ENCODE data around the gene RBMS1.

The RBMS1 gene

DNA sequence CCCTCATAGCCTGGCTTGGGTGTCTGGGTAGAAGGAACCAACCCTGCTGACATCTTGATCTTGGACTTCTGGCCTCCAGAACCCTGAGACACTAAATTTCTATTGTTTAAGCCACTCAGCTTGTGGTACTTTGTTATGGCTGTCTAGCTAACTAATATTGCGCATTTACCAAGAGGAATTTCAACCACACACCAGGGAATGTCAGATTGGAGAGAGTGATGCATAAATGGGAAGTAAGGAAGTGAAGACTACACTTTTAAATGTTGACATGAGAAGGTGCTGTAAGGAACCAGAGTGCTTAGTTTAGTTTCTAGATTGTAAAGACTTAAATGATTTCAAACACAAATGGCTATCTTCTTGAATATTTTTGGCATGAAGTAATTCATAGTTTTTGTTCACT, 194.6 kb downstream of the RBMS1 start:
- no peak overlapping the region for H3K4me3 ChIP-seq (ENCODE audit: low read depth, low read length)
- no peak for DNase-seq (ENCODE audit: low read depth)
- TF ChIP-seq, protein P1, sequence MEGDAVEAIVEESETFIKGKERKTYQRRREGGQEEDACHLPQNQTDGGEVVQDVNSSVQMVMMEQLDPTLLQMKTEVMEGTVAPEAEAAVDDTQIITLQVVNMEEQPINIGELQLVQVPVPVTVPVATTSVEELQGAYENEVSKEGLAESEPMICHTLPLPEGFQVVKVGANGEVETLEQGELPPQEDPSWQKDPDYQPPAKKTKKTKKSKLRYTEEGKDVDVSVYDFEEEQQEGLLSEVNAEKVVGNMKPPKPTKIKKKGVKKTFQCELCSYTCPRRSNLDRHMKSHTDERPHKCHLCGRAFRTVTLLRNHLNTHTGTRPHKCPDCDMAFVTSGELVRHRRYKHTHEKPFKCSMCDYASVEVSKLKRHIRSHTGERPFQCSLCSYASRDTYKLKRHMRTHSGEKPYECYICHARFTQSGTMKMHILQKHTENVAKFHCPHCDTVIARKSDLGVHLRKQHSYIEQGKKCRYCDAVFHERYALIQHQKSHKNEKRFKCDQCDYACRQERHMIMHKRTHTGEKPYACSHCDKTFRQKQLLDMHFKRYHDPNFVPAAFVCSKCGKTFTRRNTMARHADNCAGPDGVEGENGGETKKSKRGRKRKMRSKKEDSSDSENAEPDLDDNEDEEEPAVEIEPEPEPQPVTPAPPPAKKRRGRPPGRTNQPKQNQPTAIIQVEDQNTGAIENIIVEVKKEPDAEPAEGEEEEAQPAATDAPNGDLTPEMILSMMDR (IDR thresholded peaks at IDR 0.05; ENCODE audit: control insufficient read depth, extremely low read depth, insufficient read depth): no peak

DNA sequence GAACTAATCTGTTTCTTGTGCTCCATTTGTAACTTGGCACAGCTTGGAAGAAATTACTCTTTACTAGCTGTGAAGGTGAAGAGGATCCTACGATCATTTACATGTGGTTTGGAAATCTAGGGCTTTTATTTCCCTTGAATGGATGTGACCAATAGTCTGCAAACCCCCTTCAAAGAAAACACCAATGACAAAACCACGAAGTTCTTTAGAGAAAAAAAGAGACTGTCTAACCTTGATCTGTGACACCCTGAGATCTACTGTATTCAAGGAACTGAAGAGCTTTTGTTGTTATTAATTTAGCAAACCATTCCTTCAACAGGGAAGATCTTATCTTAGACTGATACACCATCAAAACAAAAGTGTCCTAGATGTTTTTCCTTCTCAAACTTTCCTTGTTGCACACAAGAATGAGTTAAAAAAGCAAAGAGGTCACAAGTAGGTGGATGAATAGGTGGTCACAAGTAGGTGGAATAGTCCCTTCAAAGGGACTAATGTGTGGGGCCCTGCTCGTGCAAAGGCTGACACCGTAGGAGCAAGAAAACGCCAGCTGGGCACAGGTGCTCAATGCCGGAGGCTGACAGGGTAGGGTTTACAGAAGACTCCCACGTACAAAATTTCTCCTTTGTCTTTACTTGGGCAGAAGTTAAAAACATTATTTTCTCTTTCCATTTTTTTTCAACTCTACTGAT, 197.9 kb downstream of the RBMS1 start:
- DNase-seq (ENCODE audit: low read depth): no peak
- H3K4me3 ChIP-seq (ENCODE audit: low read depth, low read length): no peak overlapping the region
- TF ChIP-seq, protein P1 (IDR thresholded peaks at IDR 0.05; ENCODE audit: control insufficient read depth, extremely low read depth, insufficient read depth): no peak

DNA sequence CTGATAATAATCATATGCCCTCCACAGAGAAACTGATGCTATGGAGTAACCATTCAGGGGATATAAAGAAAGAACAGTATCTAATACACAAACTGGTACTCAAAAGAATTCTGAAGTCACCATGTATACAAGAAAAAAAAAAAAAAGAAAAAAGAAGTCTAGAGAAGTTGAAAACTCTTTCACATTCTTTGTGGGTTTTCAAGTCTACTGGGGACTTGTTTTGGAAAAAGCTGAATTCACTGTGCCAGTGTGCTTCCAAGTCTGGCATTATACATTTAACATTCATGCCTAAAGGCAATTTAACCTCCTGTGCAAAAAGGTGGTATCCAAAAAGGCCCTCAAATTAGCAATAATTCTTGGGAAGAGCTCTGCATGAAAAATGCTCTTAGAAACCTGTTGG, 198.7 kb downstream of the RBMS1 start:
- DNase-seq (ENCODE audit: low read depth): no peak
- TF ChIP-seq, protein P1 (IDR thresholded peaks at IDR 0.05; ENCODE audit: control insufficient read depth, extremely low read depth, insufficient read depth): no peak
- H3K4me3 ChIP-seq (ENCODE audit: low read depth, low read length): no peak overlapping the region

DNA sequence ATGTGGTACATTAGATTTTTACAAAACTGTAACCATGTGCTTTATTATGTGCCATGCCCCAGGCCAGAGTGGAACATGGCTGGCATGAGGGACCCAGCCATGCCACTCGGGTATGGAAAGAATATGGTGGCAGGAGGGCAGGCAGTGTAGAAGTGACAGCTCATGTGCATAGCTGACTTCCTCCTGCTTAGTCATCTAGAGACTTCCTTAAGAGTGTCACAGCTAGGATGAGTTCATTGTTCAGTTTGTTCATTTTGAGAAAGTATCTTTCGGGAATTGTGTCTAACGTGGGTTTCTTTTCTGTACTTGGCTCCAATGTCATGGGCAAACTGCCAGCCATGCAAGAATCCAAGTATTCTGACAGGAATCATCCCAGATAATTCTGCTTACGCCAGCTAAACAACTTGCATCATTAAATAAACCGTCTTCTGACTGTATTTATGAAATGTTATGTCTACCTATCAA, 199.2 kb downstream of the RBMS1 start:
- H3K4me3 ChIP-seq (ENCODE audit: low read depth, low read length): no peak overlapping the region
- TF ChIP-seq, protein P1 (IDR thresholded peaks at IDR 0.05; ENCODE audit: control insufficient read depth, extremely low read depth, insufficient read depth): no peak
- no peak for DNase-seq (ENCODE audit: low read depth)

DNA sequence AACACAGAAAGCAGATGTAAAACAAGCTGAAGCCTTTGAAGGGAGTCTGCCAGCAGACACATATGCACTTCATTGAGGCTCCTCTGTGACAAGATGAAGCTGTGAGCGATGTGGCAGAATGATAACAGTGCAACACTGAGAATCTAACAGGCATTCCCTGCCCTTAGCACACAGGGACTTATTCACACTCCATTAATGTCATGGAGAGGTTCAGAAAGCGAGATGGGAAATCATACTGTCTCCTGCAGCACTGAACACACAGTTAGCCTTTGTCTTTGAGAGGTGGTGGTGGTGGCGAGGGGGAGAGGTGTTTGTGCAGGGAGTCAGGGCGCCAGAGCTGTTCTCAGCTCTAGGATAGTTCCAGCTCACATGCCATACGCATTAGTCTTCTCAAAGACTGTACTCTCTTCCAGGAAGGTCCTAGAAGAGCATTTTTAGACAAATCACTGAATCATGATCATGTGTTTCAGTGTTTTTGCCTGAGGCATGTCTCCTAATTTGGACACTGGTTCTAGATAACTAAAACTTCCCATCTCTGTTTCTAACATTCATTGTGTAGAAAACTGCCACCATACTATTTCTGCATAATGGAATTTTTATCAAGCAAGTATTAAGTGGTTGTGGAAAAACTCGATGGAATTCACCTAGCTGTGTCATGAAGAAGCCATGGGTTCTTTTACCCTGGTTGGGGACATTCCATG, 200.1 kb downstream of the RBMS1 start:
- TF ChIP-seq, protein P1 (IDR thresholded peaks at IDR 0.05; ENCODE audit: control insufficient read depth, extremely low read depth, insufficient read depth): no peak
- H3K4me3 ChIP-seq (ENCODE audit: low read depth, low read length): no peak overlapping the region
- DNase-seq (ENCODE audit: low read depth): no peak

DNA sequence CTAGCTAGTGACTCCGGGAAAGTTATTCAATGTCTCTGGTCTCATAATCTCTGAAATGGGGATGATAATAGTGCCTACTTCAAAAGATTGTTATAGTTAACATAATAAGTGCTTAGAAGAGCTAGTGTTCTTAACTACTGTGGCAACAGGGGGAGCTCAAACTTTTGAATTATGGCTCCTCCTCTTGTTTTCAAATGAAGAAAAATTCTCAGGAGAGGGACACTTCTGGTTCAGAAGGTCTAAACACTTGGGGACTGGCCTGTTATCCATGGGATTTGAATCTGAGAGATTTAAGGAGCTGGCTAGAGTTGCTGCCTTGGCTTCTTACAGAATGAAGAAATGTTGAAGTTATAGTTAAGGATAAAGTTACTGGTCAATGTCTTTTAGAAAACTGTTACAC, 201.4 kb downstream of the RBMS1 start:
- TF ChIP-seq, protein P1 (IDR thresholded peaks at IDR 0.05; ENCODE audit: control insufficient read depth, extremely low read depth, insufficient read depth): no peak
- no peak for DNase-seq (ENCODE audit: low read depth)

More for the DNA sequence above, 201.4 kb downstream of the RBMS1 start:
- no peak overlapping the region for H3K4me3 ChIP-seq (ENCODE audit: low read depth, low read length)

Data from LNCaP clone FGC (cell line).